ENCODE data around the gene PIEZO2.

DNA sequence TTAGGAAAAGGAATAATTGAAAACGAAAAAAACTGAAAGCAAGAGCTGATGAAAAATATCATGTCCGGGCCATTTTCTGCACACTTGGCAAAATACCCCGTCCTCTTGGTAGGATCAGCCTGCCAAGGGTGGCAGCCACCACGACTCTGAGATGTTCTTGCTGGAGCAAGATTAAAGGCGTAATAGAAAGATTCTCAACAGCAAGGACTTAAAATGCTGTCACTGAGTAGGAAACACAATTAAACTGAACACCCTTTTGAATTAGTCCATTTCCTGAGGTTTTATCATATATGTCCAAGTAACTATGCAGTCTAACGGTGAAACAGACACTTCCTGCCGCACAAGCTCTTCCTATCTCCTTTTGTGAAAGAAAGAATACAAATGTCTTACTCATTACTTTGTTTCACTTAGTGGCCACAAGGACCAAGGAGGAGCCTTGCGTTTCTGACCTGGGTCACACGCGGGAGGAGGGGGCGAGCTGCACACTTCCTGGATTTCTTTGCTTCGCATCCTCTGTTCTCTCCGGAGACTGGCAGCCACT lies 222.7 kb downstream of the PIEZO2 start:
- TF ChIP-seq, protein P1, sequence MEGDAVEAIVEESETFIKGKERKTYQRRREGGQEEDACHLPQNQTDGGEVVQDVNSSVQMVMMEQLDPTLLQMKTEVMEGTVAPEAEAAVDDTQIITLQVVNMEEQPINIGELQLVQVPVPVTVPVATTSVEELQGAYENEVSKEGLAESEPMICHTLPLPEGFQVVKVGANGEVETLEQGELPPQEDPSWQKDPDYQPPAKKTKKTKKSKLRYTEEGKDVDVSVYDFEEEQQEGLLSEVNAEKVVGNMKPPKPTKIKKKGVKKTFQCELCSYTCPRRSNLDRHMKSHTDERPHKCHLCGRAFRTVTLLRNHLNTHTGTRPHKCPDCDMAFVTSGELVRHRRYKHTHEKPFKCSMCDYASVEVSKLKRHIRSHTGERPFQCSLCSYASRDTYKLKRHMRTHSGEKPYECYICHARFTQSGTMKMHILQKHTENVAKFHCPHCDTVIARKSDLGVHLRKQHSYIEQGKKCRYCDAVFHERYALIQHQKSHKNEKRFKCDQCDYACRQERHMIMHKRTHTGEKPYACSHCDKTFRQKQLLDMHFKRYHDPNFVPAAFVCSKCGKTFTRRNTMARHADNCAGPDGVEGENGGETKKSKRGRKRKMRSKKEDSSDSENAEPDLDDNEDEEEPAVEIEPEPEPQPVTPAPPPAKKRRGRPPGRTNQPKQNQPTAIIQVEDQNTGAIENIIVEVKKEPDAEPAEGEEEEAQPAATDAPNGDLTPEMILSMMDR (conservative IDR thresholded peaks at IDR 0.05; ENCODE audit: low read length): no peak
- TF ChIP-seq EZH2phosphoT487 (IDR thresholded peaks at IDR 0.05; ENCODE audit: borderline replicate concordance): no peak
